Natural killer cell (primary cell): ENCODE measurements around the gene UIMC1. TPM values are rescaled to one million over a fixed set of nuclear protein-coding genes. Genes with fewer than 3 reads are reported as not detected.

Source experiments
- ATAC-seq, 3 donors: fragments of 150-1000 bp in 2 of 3; fragments of 200-7000 bp in 1 of 3; cut with Tn5 transposase; 1 replicate in 1 of 3; 2 replicates in 2 of 3; pipeline ENCODE4 v1.10.0; 2021; ENCODE audit warnings: mild to moderate bottlenecking in 2 of 3, moderate library complexity in 2 of 3
- DNase-seq, 2 donors: peaks; one replicate each; pipeline versions ENCODE4 v3.0.0 to v3.0.0-alpha.2; 2013 to 2021; ENCODE audit warnings: mixed read lengths in 1 of 2
- H3K27ac ChIP-seq: one replicate; pipeline ENCODE4 v1.5.1; 2013; ENCODE audit warnings: mild to moderate bottlenecking, low read length
- H3K27me3 ChIP-seq: one replicate; pipeline ENCODE4 v1.6.1; 2013; ENCODE audit warnings: low read length; ENCODE audit not compliant: control insufficient read depth, insufficient read depth
- H3K36me3 ChIP-seq: one replicate; pipeline ENCODE4 v1.6.1; 2013; ENCODE audit warnings: low read length; ENCODE audit not compliant: control insufficient read depth, insufficient read depth
- H3K4me1 ChIP-seq: one replicate; pipeline ENCODE4 v1.6.1; 2013; ENCODE audit warnings: low read length; ENCODE audit not compliant: control insufficient read depth, insufficient read depth
- H3K4me3 ChIP-seq: one replicate; pipeline ENCODE4 v1.5.1; 2013; ENCODE audit warnings: low read length
- H3K9me3 ChIP-seq: one replicate; pipeline ENCODE4 v1.6.1; 2013; ENCODE audit warnings: low read length; ENCODE audit not compliant: control insufficient read depth, insufficient read depth
- H3K27ac Mint-ChIP-seq, 2 donors: one replicate each; pipeline ENCODE4 v1.8.0; 2022; ENCODE audit warnings: mild to moderate bottlenecking in 2 of 2, mixed read lengths in 2 of 2, moderate library complexity in 1 of 2
- H3K27me3 Mint-ChIP-seq, 2 donors: one replicate each; pipeline ENCODE4 v1.8.0; 2022; ENCODE audit warnings: low read depth in 2 of 2, mixed read lengths in 2 of 2
- H3K36me3 Mint-ChIP-seq: one replicate; pipeline ENCODE4 v1.8.0; 2022; ENCODE audit warnings: mixed read lengths
- H3K4me1 Mint-ChIP-seq, 2 donors: one replicate each; pipeline ENCODE4 v1.8.0; 2022; ENCODE audit warnings: mixed read lengths in 2 of 2
- H3K4me3 Mint-ChIP-seq: one replicate; pipeline ENCODE4 v1.8.0; 2022; ENCODE audit warnings: mild to moderate bottlenecking, moderate library complexity, mixed read lengths
- H3K9me3 Mint-ChIP-seq, 2 donors: one replicate each; pipeline ENCODE4 v1.8.0; 2022; ENCODE audit warnings: mixed read lengths in 2 of 2
- CTCF ChIP-seq: fragments of 200-600 bp; IDR thresholded peaks from one replicate; pipeline ENCODE4 v1.8.0; 2022; ENCODE audit warnings: antibody characterized with exemption
- WGBS: methylation state at CpG from one replicate; pipeline ENCODE4 v1.1.7; 2013; ENCODE audit warnings: missing lambda C conversion rate; ENCODE audit not compliant: insufficient coverage; 5-methylcytosine and 5-hydroxymethylcytosine counted together
- intact Hi-C: fragments of 100-400 bp; cut with micrococcal nuclease; formaldehyde crosslinking; loops from one replicate; pipeline ENCODE4 v1.14.2; 2022
- total RNA-seq, 4 donors: library from RNA; stranded (reverse); fragments of 120-200 nt in 1 of 4; gene quantifications; one replicate each; pipeline versions ENCODE4 v1.2.3 to v1.2.4, GENCODE V29; 2013 to 2022

Gene UIMC1
- total RNA-seq, 3 donors from 2014 or later (not counting 1 experiment from before 2014, with no cell fraction given) = 55.1 to 75.7 (median 57.3) TPM

- no peak for ATAC-seq
- Histone ChIP-seq H3K27ac (no peak overlapping the region), H3K9me3 (no peaks in the 10 kb centered on the region), H3K27me3 (no peaks in the 10 kb centered on the region), H3K4me3 (no peak overlapping the region), H3K4me1 (no peaks in the 10 kb centered on the region), H3K36me3 (peaks cover 8% of the 10 kb centered on the region)
- H3K4me1 Mint-ChIP-seq = peaks cover 15 to 21% of the 10 kb centered on the region in 2 donors
- no peak for TF ChIP-seq CTCF
- intact Hi-C loops = no loop called here
- H3K27me3 Mint-ChIP-seq = no peaks in the 10 kb centered on the region
- DNase-seq = no peak
- no peak overlapping the region for H3K27ac Mint-ChIP-seq
- no peaks in the 10 kb centered on the region for H3K9me3 Mint-ChIP-seq
- no peaks in the 10 kb centered on the region for H3K36me3 Mint-ChIP-seq
- over 99% methylated on average over 6 of the region's 6 CpGs for WGBS
- no peak overlapping the region for H3K4me3 Mint-ChIP-seq
Measured at GRCh38 chr5:177029498-177029897, 22.9 kb upstream of the UIMC1 start.

GRCh38 chr5:177027665-177028064, 21.1 kb upstream of the UIMC1 start:
- no peaks in the 10 kb centered on the region for H3K9me3 Mint-ChIP-seq
- Histone ChIP-seq H3K4me1 (peaks cover 8% of the 10 kb centered on the region), H3K9me3 (no peaks in the 10 kb centered on the region), H3K27me3 (no peaks in the 10 kb centered on the region), H3K36me3 (peaks cover 6% of the 10 kb centered on the region), H3K27ac (no peak overlapping the region), H3K4me3 (no peak overlapping the region)
- H3K4me3 Mint-ChIP-seq = no peak overlapping the region
- no peaks in the 10 kb centered on the region for H3K27me3 Mint-ChIP-seq
- H3K4me1 Mint-ChIP-seq = peaks cover 23 to 34% of the 10 kb centered on the region in 2 donors
- DNase-seq = no peak
- no peak overlapping the region for H3K27ac Mint-ChIP-seq
- H3K36me3 Mint-ChIP-seq = no peaks in the 10 kb centered on the region
- intact Hi-C loops = no loop called here
- no CpG with 5 or more reads among the region's 2 CpGs for WGBS
- ATAC-seq = no peak
- no peak for TF ChIP-seq CTCF

- peak overlapping the region; percentile 34 to 76 for H3K27ac Mint-ChIP-seq
- H3K27me3 Mint-ChIP-seq = no peaks in the 10 kb centered on the region
- peaks cover 38 to 43% of the 10 kb centered on the region in 2 donors for H3K4me1 Mint-ChIP-seq
- H3K9me3 ChIP-seq = no peaks in the 10 kb centered on the region
- peaks cover 17% of the 10 kb centered on the region for H3K4me1 ChIP-seq
- H3K4me3 ChIP-seq = no peak overlapping the region
- peak overlapping the region; percentile 32 for H3K4me3 Mint-ChIP-seq
- H3K36me3 Mint-ChIP-seq = no peaks in the 10 kb centered on the region
- WGBS = 92% methylated on average over 2 of the region's 3 CpGs
- intact Hi-C loops = no loop called here
- H3K27me3 ChIP-seq = no peaks in the 10 kb centered on the region
- TF ChIP-seq CTCF = no peak
- peaks cover 6% of the 10 kb centered on the region for H3K36me3 ChIP-seq
- ATAC-seq = no peak
- H3K9me3 Mint-ChIP-seq = no peaks in the 10 kb centered on the region
- H3K27ac ChIP-seq = no peak overlapping the region
- DNase-seq = no peak
Measured at GRCh38 chr5:177025101-177025601, 18.6 kb upstream of the UIMC1 start.

- no peak overlapping the region for H3K27ac ChIP-seq
- Mint-ChIP-seq H3K4me1 (peaks cover 38 to 42% of the 10 kb centered on the region in 2 donors), H3K36me3 (no peaks in the 10 kb centered on the region), H3K4me3 (peak overlapping the region; percentile 32), H3K9me3 (no peaks in the 10 kb centered on the region), H3K27me3 (no peaks in the 10 kb centered on the region), H3K27ac (peak overlapping the region; percentile 34 to 76)
- H3K4me1 ChIP-seq = peaks cover 17% of the 10 kb centered on the region
- H3K27me3 ChIP-seq = no peaks in the 10 kb centered on the region
- no peak for TF ChIP-seq CTCF
- H3K36me3 ChIP-seq = peaks cover 2% of the 10 kb centered on the region
- intact Hi-C loops = no loop called here
- DNase-seq = no peak
- no peaks in the 10 kb centered on the region for H3K9me3 ChIP-seq
- 100% methylated on average over 1 of the region's 1 CpG for WGBS
- no peak for ATAC-seq
- H3K4me3 ChIP-seq = no peak overlapping the region
Measured at GRCh38 chr5:177024559-177024958, 18.0 kb upstream of the UIMC1 start.
